ENCODE data around the gene OTUB1.

DNA sequence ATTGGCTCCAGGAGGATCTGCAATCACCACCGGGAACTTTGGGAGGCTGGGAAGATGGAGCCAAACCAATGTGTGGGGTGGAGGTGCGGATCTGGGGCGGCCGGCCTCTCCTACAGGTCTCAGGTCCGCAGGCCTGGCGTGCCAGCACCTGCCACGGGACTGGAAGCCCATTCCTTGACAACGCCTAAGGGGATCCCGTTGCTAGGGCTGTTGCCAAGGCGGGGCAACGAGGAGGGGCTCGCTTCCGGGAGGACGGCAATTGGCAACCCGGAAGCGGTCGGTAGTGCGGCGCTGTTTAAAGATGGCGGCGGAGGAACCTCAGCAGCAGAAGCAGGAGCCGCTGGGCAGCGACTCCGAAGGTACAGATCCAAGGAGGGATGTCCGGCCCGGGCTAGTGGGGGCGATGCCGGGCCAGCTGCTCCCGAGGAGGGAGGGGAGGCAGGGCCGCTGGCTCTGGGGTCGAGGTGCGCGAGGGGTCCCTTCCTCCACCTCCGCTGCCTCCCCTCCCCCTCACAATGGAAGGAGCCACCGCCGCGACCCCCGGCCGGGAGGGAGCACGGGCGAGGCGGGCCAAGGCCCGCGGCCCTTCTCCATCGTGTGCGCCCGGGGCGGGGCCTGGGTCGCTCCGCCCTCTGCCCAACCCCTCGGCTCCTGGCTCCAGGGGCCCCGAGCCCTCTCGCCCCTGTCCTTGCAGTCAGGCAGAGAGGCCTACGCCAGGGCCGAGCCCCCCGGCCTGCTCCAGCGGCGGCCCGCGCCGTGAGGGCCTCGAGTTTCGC, at the start of gene OTUB1:
- no peak for TF ChIP-seq BDP1 (IDR thresholded peaks at IDR 0.05; ENCODE audit: insufficient read depth, insufficient read length)
- TF ChIP-seq, protein P1, sequence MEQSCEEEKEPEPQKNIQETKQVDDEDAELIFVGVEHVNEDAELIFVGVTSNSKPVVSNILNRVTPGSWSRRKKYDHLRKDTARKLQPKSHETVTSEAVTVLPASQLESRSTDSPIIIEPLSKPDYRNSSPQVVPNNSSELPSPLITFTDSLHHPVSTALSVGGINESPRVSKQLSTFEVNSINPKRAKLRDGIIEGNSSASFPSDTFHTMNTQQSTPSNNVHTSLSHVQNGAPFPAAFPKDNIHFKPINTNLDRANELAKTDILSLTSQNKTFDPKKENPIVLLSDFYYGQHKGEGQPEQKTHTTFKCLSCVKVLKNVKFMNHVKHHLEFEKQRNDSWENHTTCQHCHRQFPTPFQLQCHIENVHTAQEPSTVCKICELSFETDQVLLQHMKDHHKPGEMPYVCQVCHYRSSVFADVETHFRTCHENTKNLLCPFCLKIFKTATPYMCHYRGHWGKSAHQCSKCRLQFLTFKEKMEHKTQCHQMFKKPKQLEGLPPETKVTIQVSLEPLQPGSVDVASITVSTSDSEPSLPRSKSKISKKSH (CRISPR knock-in tag; IDR thresholded peaks at IDR 0.05) = no peak
- no peak for TF ChIP-seq EZH2 (IDR thresholded peaks at IDR 0.05; ENCODE audit: borderline replicate concordance, low read depth, low read length)
- TF ChIP-seq PTBP1 (IDR thresholded peaks at IDR 0.05; ENCODE audit: low read depth, low read length) = no peak
- no peak for TF ChIP-seq HIVEP1 (CRISPR knock-in tag; IDR thresholded peaks at IDR 0.05)
- TF ChIP-seq, protein P2, sequence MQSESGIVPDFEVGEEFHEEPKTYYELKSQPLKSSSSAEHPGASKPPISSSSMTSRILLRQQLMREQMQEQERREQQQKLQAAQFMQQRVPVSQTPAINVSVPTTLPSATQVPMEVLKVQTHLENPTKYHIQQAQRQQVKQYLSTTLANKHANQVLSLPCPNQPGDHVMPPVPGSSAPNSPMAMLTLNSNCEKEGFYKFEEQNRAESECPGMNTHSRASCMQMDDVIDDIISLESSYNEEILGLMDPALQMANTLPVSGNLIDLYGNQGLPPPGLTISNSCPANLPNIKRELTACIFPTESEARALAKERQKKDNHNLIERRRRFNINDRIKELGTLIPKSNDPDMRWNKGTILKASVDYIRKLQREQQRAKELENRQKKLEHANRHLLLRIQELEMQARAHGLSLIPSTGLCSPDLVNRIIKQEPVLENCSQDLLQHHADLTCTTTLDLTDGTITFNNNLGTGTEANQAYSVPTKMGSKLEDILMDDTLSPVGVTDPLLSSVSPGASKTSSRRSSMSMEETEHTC (IDR thresholded peaks at IDR 0.05) = no peak
- no peak for TF ChIP-seq ZNF668 (CRISPR knock-in tag; IDR thresholded peaks at IDR 0.05)
- TF ChIP-seq, protein P3, sequence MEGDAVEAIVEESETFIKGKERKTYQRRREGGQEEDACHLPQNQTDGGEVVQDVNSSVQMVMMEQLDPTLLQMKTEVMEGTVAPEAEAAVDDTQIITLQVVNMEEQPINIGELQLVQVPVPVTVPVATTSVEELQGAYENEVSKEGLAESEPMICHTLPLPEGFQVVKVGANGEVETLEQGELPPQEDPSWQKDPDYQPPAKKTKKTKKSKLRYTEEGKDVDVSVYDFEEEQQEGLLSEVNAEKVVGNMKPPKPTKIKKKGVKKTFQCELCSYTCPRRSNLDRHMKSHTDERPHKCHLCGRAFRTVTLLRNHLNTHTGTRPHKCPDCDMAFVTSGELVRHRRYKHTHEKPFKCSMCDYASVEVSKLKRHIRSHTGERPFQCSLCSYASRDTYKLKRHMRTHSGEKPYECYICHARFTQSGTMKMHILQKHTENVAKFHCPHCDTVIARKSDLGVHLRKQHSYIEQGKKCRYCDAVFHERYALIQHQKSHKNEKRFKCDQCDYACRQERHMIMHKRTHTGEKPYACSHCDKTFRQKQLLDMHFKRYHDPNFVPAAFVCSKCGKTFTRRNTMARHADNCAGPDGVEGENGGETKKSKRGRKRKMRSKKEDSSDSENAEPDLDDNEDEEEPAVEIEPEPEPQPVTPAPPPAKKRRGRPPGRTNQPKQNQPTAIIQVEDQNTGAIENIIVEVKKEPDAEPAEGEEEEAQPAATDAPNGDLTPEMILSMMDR (IDR thresholded peaks at IDR 0.05 in 2 of 3, conservative IDR thresholded peaks at IDR 0.05 in 1 of 3; ENCODE audit: insufficient read depth in 2 of 3, low read depth in 1 of 3, low read length in 3 of 3) = no peak
- TF ChIP-seq, protein P4, sequence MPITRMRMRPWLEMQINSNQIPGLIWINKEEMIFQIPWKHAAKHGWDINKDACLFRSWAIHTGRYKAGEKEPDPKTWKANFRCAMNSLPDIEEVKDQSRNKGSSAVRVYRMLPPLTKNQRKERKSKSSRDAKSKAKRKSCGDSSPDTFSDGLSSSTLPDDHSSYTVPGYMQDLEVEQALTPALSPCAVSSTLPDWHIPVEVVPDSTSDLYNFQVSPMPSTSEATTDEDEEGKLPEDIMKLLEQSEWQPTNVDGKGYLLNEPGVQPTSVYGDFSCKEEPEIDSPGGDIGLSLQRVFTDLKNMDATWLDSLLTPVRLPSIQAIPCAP (CRISPR knock-in tag; IDR thresholded peaks at IDR 0.05; ENCODE audit: borderline replicate concordance) = no peak
- TF ChIP-seq ELF4 (CRISPR knock-in tag; IDR thresholded peaks at IDR 0.05) = peak; percentile 74
- peak in 1 of 2 experiments; percentile 78; a peak in 1 of 4 replicates for TF ChIP-seq SIN3A (IDR thresholded peaks at IDR 0.05; ENCODE audit: borderline replicate concordance in 2 of 2, control insufficient read depth in 1 of 2, low read depth in 2 of 2, low read length in 2 of 2)
- no peak for TF ChIP-seq ATF7 (IDR thresholded peaks at IDR 0.05)
- TF ChIP-seq GABPA (tag; conservative IDR thresholded peaks at IDR 0.05; ENCODE audit: low read depth) = peak; percentile 98

All from K562 (cell line).